Small intestine (tissue), 7 donors: ENCODE results near the gene VPS26A. TPM values are rescaled to one million over a fixed set of nuclear protein-coding genes. Genes with fewer than 3 reads are reported as not detected.

Source experiments
- DNase-seq, 2 donors: peaks; one replicate each; pipeline versions ENCODE4 v3.0.0 to v3.0.0-alpha.2; 2013
- FAIRE-seq: peaks from 2 replicates; lab custom pipeline; 2012; peaks lifted over from hg19 to GRCh38; lab: Jason Lieb, UNC
- H3K27ac ChIP-seq, 3 donors: one replicate each; pipeline ENCODE4 v1.5.1; 2013; ENCODE audit warnings: low read length in 2 of 3, mild to moderate bottlenecking in 2 of 3, control low read depth in 1 of 3, inconsistent platforms in 1 of 3, low read depth in 1 of 3, moderate library complexity in 1 of 3
- H3K27me3 ChIP-seq, 3 donors: one replicate each; pipeline ENCODE4 v1.6.1; 2013; ENCODE audit warnings: low read length in 3 of 3, inconsistent platforms in 1 of 3; ENCODE audit not compliant: control insufficient read depth in 3 of 3, insufficient read depth in 3 of 3
- H3K36me3 ChIP-seq, 3 donors: one replicate each; pipeline ENCODE4 v1.6.1; 2013; ENCODE audit warnings: low read length in 3 of 3, inconsistent platforms in 1 of 3, low read depth in 1 of 3, mild to moderate bottlenecking in 1 of 3, moderate library complexity in 1 of 3; ENCODE audit not compliant: control insufficient read depth in 3 of 3, insufficient read depth in 2 of 3
- H3K4me1 ChIP-seq, 3 donors: one replicate each; pipeline ENCODE4 v1.6.1; 2013; ENCODE audit warnings: low read length in 2 of 3, inconsistent platforms in 1 of 3, low read depth in 1 of 3, mild to moderate bottlenecking in 1 of 3, moderate library complexity in 1 of 3; ENCODE audit not compliant: control insufficient read depth in 3 of 3, insufficient read depth in 2 of 3
- H3K4me3 ChIP-seq, 3 donors: one replicate each; pipeline ENCODE4 v1.5.1; 2013; ENCODE audit warnings: low read length in 3 of 3, control low read depth in 1 of 3, inconsistent platforms in 1 of 3, low read depth in 1 of 3, mild to moderate bottlenecking in 1 of 3, moderate library complexity in 1 of 3
- H3K9me3 ChIP-seq, 2 donors: one replicate each; pipeline ENCODE4 v1.6.1; 2013; ENCODE audit warnings: low read depth in 1 of 2, low read length in 1 of 2; ENCODE audit not compliant: control insufficient read depth in 2 of 2, insufficient read depth in 1 of 2
- WGBS, 3 donors: extraction: QIAGEN DNeasy Blood & Tissue Kit; methylation state at CpG; one replicate each; pipeline ENCODE4 v1.1.7; 2013; 5-methylcytosine and 5-hydroxymethylcytosine counted together
- polyA plus RNA-seq, 4 donors: library from polyadenylated mRNA; stranded (reverse) in 3 of 4; unstranded in 1 of 4; fragments of 200-250 nt in 3 of 4; fragments of 120-200 nt in 1 of 4; gene quantifications; one replicate each; pipeline versions ENCODE4 v1.2.1 to v1.2.3, GENCODE V29; 2013
- donor health status: healthy with polysubstance abuse.
- donor health status: control.
- donor health status: control.
- donor health status: Bipolar disorder and iron deficiency.
- donor health status: healthy.

VPS26A gene
- polyA plus RNA-seq, 4 donors = 34.0 to 58.2 (median 35.1) TPM

DNA sequence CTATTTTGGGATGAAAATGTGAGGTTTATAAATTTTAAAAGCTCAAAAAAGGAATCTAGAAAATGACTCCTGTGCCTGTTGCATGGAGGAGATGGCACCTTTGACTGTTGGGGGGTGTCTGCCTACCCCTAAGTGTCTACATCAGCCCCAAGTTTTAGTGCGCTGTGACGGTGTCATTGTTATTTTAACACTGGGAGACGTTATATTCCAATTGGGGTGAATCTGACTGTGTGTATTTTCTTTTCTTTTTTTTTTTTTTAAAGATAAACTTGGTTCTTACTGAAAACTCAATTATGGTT is 35.6 kb upstream of the VPS26A start:
- Histone ChIP-seq H3K27ac (peak overlapping the region; percentile 50 to 98 (median 61)), H3K4me1 (peaks cover 0 to 3% (median 0%) of the 10 kb centered on the region in 3 donors), H3K36me3 (no peaks in the 10 kb centered on the region), H3K4me3 (peak overlapping the region; percentile 19 to 44 (median 20)), H3K27me3 (no peaks in the 10 kb centered on the region), H3K9me3 (no peaks in the 10 kb centered on the region)
- WGBS, 3 donors = 57 to 71% (median 60%) methylated on average over 3 of the region's 3 CpGs
- DNase-seq (no peak), FAIRE-seq (no peak)

DNA sequence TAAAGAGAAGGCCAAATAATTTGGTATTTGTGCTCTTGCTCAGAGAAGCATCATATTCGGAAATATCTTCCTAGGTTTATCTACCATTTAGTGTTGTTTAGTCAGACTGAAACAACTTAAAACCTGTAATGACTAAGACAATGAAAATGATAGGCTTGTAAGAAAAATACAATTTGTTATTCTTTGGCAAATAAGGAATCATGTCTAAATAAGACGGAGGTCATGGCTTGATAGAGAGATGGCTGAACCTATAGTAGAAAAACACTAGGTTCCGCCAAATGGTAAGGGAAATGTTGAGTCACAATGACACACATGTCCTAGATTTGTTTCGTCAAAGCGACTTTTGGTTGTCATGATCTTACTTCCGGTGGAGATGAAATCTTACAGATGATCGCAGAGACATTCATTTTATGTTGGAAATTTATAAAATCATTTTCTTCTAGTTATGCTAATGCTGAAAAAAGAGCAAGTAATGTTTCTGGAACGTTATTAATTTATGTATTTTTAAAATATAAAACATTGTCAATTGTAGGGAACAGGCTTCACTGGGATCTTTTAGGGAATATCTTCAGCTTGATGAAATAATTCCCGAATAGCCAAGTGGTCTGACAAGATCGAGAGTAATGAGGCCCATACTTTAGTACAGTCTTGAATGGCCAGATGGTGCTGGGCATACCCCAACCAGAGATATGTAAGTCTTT is 35.0 kb upstream of the VPS26A start:
- Histone ChIP-seq H3K27me3 (no peaks in the 10 kb centered on the region), H3K27ac (peak overlapping the region in 2 of 3 donors; percentile 66 to 81), H3K4me3 (no peak overlapping the region), H3K36me3 (no peaks in the 10 kb centered on the region), H3K9me3 (no peaks in the 10 kb centered on the region), H3K4me1 (peaks cover 0 to 3% (median 0%) of the 10 kb centered on the region in 3 donors)
- DNase-seq (peak in 1 of 2 donors; percentile 49), FAIRE-seq (no peak)
- 60 to 84% (median 63%) methylated on average over 10 of the region's 10 CpGs for WGBS, 3 donors

DNA sequence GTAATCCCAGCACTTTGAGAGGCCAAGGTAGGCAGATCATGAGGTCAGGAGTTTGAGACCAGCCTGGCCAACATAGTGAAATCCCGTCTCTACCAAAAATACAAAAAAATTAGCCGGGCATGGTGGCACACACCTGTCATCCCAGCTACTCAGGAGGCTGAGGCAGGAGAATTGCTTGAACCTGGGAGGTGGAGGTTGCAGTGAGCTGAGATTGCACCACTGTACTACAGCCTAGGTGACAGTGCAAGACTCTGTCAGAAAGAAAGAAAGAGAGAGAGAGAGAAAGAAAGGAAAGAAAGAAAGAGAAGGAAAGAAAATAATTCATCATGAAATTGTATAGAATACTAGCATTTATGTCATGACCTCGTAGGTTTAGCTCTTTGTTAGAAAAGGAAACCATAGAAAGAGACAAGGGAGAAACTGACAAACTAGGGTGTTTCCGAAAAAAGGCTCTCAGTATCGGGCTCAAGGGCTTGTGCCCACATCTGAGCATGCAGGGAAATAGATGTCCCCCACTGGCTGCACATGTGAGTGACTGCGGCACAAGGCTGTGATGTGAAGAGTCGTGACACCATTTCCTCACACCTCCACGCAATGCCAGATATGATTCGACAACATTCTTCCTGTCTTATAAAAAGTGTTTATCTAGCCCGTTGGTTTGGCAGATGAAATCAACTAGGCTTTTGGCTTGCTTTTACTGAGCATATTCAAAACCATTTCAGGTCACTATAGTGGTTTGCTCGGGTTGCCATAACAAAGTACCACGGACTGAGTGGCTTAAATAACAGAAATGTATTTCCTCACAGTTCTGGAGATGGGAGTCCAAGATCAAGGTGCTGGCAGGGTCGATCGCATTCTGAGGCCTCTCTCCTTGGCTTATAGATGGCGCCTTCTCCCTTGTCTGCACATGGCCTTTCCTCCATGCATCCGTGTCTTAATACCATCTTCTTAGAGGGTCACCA is 34.1 kb upstream of the VPS26A start:
- 61 to 74% (median 66%) methylated on average over 16 of the region's 16 CpGs for WGBS, 3 donors
- H3K4me3 ChIP-seq = no peak overlapping the region
- H3K27ac ChIP-seq = peak overlapping the region; percentile 20 to 81 (median 66)
- peak in 1 of 2 donors; percentile 42 for DNase-seq
- H3K36me3 ChIP-seq = no peaks in the 10 kb centered on the region
- peaks cover 0 to 3% (median 0%) of the 10 kb centered on the region in 3 donors for H3K4me1 ChIP-seq
- no peak for FAIRE-seq
- no peaks in the 10 kb centered on the region for H3K27me3 ChIP-seq
- no peaks in the 10 kb centered on the region for H3K9me3 ChIP-seq

DNA sequence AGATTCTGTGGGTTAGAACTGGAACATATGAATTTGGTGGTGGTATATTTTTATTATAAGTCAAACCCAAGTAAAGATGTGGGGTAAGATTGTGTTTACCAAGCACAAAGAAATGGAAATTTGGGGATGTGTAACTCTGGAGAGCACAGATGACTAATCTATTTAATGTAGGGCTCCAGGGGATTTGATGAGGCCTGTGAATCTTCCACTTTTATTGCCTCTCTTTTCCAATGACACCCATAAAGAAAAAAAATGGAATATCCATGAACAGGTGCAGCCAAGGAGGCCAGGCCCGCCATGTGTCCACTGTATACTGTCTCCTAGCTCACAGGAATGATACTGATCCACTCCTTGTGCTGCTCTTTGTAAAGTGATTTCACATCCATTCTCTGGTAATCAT is 33.3 kb upstream of the VPS26A start:
- Histone ChIP-seq H3K4me1 (peaks cover 0 to 3% (median 0%) of the 10 kb centered on the region in 3 donors), H3K27ac (peak overlapping the region in 2 of 3 donors; percentile 16 to 81), H3K27me3 (no peaks in the 10 kb centered on the region), H3K4me3 (no peak overlapping the region), H3K36me3 (no peaks in the 10 kb centered on the region), H3K9me3 (no peaks in the 10 kb centered on the region)
- FAIRE-seq = no peak
- no peak for DNase-seq
- 85 to 91% (median 87%) methylated on average over 1 of the region's 1 CpG for WGBS, 3 donors

DNA sequence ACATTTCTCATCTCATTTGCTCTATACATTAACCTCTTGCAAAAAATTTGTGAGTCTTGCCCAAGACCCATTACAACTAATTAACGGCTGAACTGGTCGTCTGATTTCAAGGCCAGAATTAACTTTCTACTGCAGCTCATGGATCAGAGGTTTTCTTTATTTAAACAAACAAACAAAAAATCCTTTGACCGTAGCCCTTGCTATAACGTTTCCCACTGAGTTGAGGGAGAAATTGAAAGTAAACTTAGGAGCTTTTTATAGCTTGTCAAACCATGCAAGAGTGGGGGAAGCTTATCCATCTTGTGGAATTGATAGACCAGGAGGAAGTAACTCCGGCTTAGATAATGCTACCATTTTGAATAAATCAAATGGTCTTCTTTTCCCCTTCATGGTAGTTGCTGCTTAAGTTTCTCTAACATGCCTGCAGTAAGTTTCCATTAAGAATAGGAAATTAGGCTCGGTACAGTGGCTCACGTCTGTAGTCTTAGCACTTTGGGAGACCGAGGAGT is 32.8 kb upstream of the VPS26A start:
- H3K4me1 ChIP-seq = peaks cover 0 to under 1% (median 0%) of the 10 kb centered on the region in 3 donors
- WGBS, 3 donors = 34 to 45% (median 38%) methylated on average over 8 of the region's 8 CpGs
- H3K9me3 ChIP-seq = no peaks in the 10 kb centered on the region
- FAIRE-seq (no peak), DNase-seq (no peak)
- H3K4me3 ChIP-seq = no peak overlapping the region
- H3K27ac ChIP-seq = peak overlapping the region in 2 of 3 donors; percentile 16 to 81
- H3K27me3 ChIP-seq = no peaks in the 10 kb centered on the region
- H3K36me3 ChIP-seq = no peaks in the 10 kb centered on the region

DNA sequence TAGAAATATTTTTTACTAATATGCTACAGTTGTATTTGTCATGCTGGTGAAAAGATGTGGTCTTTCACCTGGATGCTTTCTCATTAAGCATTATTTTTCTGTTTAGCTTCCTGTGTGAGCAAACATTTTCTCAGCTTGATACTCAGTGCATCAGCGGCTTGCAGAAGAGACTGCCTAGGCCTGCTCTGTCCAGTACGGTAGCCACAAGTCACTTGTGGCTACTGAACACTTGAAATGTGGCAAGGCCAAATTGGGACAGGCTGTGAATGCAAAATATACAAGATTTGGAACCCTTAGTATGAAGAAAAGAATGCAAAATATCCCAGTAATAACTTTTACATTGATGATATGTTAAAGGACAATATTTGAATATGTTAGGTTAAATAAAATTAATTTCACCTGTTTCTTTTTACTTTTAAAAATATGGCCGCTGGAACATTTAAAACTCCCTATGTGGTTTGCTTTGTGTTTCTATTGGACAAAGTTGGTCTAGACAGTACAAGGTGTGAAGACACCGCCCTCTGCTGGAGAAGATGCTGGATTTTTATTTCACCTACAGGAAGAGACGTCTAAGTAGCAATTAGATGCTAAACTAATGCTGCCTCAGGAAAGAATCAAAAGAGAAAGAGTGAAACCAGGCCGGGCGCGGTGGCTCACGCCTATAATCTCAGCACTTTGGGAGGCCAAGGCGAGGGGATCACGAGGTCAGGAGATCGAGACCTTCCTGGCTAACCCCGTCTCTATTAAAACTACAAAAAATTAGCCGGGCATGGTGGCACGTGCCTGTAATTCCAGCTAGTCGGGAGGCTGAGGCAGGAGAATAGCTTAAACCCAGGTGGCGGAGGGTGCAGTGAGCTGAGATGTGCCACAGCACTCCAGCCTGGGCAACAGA is 30.8 kb upstream of the VPS26A start:
- no peaks in the 10 kb centered on the region for H3K36me3 ChIP-seq
- H3K9me3 ChIP-seq = no peaks in the 10 kb centered on the region
- no peaks in the 10 kb centered on the region for H3K4me1 ChIP-seq
- WGBS, 3 donors = 38 to 47% (median 39%) methylated on average over 17 of the region's 17 CpGs
- no peaks in the 10 kb centered on the region for H3K27me3 ChIP-seq
- no peak overlapping the region for H3K4me3 ChIP-seq
- FAIRE-seq = no peak
- H3K27ac ChIP-seq = peak overlapping the region in 1 of 3 donors; percentile 20
- DNase-seq = peak; percentile 86 to 88

DNA sequence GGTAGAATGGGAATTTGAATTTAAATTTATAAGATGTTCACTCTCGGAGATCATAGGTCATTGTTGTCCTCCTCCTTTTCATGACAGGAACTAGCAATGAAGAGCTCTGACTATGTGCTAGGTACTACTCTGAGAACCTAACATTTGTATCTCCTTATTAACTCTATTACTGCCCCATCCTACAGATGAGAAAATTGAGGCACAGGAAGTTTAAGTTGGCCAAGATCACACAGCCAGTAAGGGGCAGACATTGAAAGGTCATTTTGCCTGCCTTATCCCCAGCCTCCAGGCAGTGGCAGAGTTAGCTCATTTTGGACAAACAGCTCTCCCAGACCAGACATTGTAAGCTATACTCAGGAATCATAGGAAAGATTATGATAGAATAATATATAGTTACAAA is 30.0 kb upstream of the VPS26A start:
- Histone ChIP-seq H3K36me3 (no peaks in the 10 kb centered on the region), H3K27me3 (no peaks in the 10 kb centered on the region), H3K4me1 (no peaks in the 10 kb centered on the region), H3K9me3 (no peaks in the 10 kb centered on the region), H3K4me3 (no peak overlapping the region), H3K27ac (no peak overlapping the region)
- FAIRE-seq (no peak), DNase-seq (no peak)
- WGBS, 3 donors = 88 to 93% (median 93%) methylated on average over 1 of the region's 1 CpG
